GM23338 (cell line): ENCODE results near the gene THSD7A. TPM values are rescaled to one million over a fixed set of nuclear protein-coding genes. Genes with fewer than 3 reads are reported as not detected.

Experiments
- ATAC-seq: fragments of 200-7000 bp; cut with Tn5 transposase; 3 replicates; pipeline ENCODE4 v1.9.1; 2020
- DNase-seq: peaks from one replicate; pipeline ENCODE4 v3.0.0-alpha.2; 2015; ENCODE audit warnings: low spot score
- H2AFZ ChIP-seq: fragments of 200-600 bp; sonication (generic); 2 replicates; pipeline ENCODE4 v1.8.0; 2016; ENCODE audit warnings: antibody characterized with exemption, mild to moderate bottlenecking, moderate library complexity
- H3F3A ChIP-seq: fragments of 200-600 bp; sonication (generic); replicated peaks from 2 replicates; pipeline ENCODE4 v1.8.0; 2017; ENCODE audit warnings: antibody characterized with exemption, mixed run types, low read depth
- H3K27ac ChIP-seq: fragments of 200-600 bp; sonication (generic); 2 replicates; pipeline ENCODE4 v1.6.1; 2016; ENCODE audit warnings: low read depth
- H3K27me3 ChIP-seq: fragments of 200-600 bp; sonication (generic); 2 replicates; pipeline ENCODE4 v1.8.0; 2016; ENCODE audit warnings: mild to moderate bottlenecking, mixed run types, moderate library complexity; ENCODE audit not compliant: insufficient read depth
- H3K36me3 ChIP-seq: fragments of 200-600 bp; sonication (generic); 2 replicates; pipeline ENCODE4 v1.8.0; 2016; ENCODE audit warnings: mild to moderate bottlenecking; ENCODE audit not compliant: insufficient read depth
- H3K4me1 ChIP-seq: fragments of 200-600 bp; sonication (generic); 2 replicates; pipeline ENCODE4 v1.8.0; 2016; ENCODE audit warnings: mild to moderate bottlenecking, moderate library complexity; ENCODE audit not compliant: insufficient read depth
- H3K4me2 ChIP-seq: fragments of 200-600 bp; sonication (generic); 2 replicates; pipeline ENCODE4 v1.7.1; 2017; ENCODE audit warnings: mixed run types
- H3K4me3 ChIP-seq: fragments of 200-600 bp; sonication (generic); 2 replicates; pipeline ENCODE4 v1.6.1; 2016; ENCODE audit warnings: mixed run types
- H3K79me2 ChIP-seq: fragments of 200-600 bp; sonication (generic); replicated peaks from 2 replicates; pipeline ENCODE4 v1.8.0; 2017; ENCODE audit warnings: mild to moderate bottlenecking; ENCODE audit not compliant: insufficient read depth
- H3K9me2 ChIP-seq: fragments of 200-600 bp; sonication (generic); 2 replicates; pipeline ENCODE4 v1.8.0; 2017; ENCODE audit not compliant: insufficient read depth
- H4K20me1 ChIP-seq: fragments of 200-600 bp; sonication (generic); replicated peaks from 2 replicates; pipeline ENCODE4 v1.8.0; 2017; ENCODE audit warnings: mild to moderate bottlenecking; ENCODE audit not compliant: insufficient read depth
- H3K27ac Mint-ChIP-seq: 2 replicates; pipeline ENCODE4 v1.8.0; 2020; ENCODE audit warnings: inconsistent platforms, mild to moderate bottlenecking, moderate library complexity, mixed read lengths
- H3K27me3 Mint-ChIP-seq: 3 replicates; pipeline ENCODE4 v1.8.0; 2022; ENCODE audit warnings: low read depth, mild to moderate bottlenecking, moderate library complexity, mixed read lengths, inconsistent platforms; ENCODE audit not compliant: insufficient read depth, poor library complexity
- H3K36me3 Mint-ChIP-seq: 3 replicates; pipeline ENCODE4 v1.8.0; 2021; ENCODE audit warnings: low read depth, mild to moderate bottlenecking, inconsistent platforms, moderate library complexity, mixed read lengths
- H3K4me1 Mint-ChIP-seq: 3 replicates; pipeline ENCODE4 v1.8.0; 2020; ENCODE audit warnings: mild to moderate bottlenecking, inconsistent platforms, mixed read lengths
- H3K4me3 Mint-ChIP-seq: 3 replicates; pipeline ENCODE4 v1.8.0; 2021; ENCODE audit warnings: moderate library complexity, mild to moderate bottlenecking, inconsistent platforms, mixed read lengths
- H3K9me3 Mint-ChIP-seq: 3 replicates; pipeline ENCODE4 v1.8.0; 2020; ENCODE audit warnings: moderate library complexity, mild to moderate bottlenecking, inconsistent platforms, mixed read lengths
- CREB1 ChIP-seq: fragments of 250-450 bp; sonication (Bioruptor Pico); IDR thresholded peaks from 2 replicates; pipeline ENCODE4 v1.5.0; 2020; ENCODE audit warnings: low read depth, mild to moderate bottlenecking, moderate library complexity
- CTCF ChIP-seq, 2 experiments: fragments of 200-600 bp in 1 of 2; sonication (generic) in 1 of 2; conservative IDR thresholded peaks; 2 replicates each; pipeline versions ENCODE4 v1.5.1 to v1.6.1; 2016 to 2017; ENCODE audit warnings: antibody characterized with exemption in 2 of 2, low read depth in 2 of 2, mild to moderate bottlenecking in 2 of 2, moderate library complexity in 1 of 2
- ETS1 ChIP-seq: IDR thresholded peaks from 2 replicates; pipeline ENCODE4 v1.6.1; 2016; ENCODE audit warnings: antibody characterized with exemption
- EZH2 ChIP-seq: fragments of 200-600 bp; sonication (generic); IDR thresholded peaks from one replicate; pipeline ENCODE4 v1.8.0; 2017; ENCODE audit warnings: antibody characterized with exemption, mild to moderate bottlenecking, low read depth; ENCODE audit not compliant: unreplicated experiment
- EZH2phosphoT487 ChIP-seq: fragments of 200-600 bp; sonication (generic); IDR thresholded peaks from one replicate; pipeline ENCODE4 v1.8.1; 2018; ENCODE audit warnings: antibody characterized with exemption; ENCODE audit not compliant: unreplicated experiment
- JUNB ChIP-seq: IDR thresholded peaks from one replicate; pipeline ENCODE4 v1.6.1; 2016; ENCODE audit warnings: antibody characterized with exemption; ENCODE audit not compliant: unreplicated experiment
- NANOG ChIP-seq: IDR thresholded peaks from 2 replicates; pipeline ENCODE4 v1.6.1; 2016; ENCODE audit warnings: antibody characterized with exemption, borderline replicate concordance
- POLR2AphosphoS5 ChIP-seq: IDR thresholded peaks from 2 replicates; pipeline ENCODE4 v1.6.1; 2016; ENCODE audit warnings: antibody characterized with exemption, low read depth
- REST ChIP-seq: IDR thresholded peaks from one replicate; pipeline ENCODE4 v1.6.1; 2018; ENCODE audit warnings: antibody characterized with exemption; ENCODE audit not compliant: unreplicated experiment
- STAT1 ChIP-seq: IDR thresholded peaks from one replicate; pipeline ENCODE4 v1.6.1; 2016; ENCODE audit warnings: antibody characterized with exemption; ENCODE audit not compliant: unreplicated experiment
- ZNF114 ChIP-seq: fragments of 250-450 bp; sonication (Bioruptor Pico); IDR thresholded peaks from 2 replicates; pipeline ENCODE4 v1.5.0; 2020; ENCODE audit warnings: mild to moderate bottlenecking, moderate library complexity
- ZNF331 ChIP-seq: fragments of 250-450 bp; sonication (Bioruptor Pico); IDR thresholded peaks from 2 replicates; pipeline ENCODE4 v1.5.0; 2020; ENCODE audit warnings: low read depth, mild to moderate bottlenecking, moderate library complexity
- ZNF462 ChIP-seq: fragments of 250-450 bp; sonication (Bioruptor Pico); IDR thresholded peaks from 2 replicates; pipeline ENCODE4 v1.5.0; 2020; ENCODE audit warnings: mild to moderate bottlenecking, moderate library complexity
- polyA plus RNA-seq: library from polyadenylated mRNA; unstranded; fragments of >200 nt; fragmentation: Nextera tagmentation; extraction: Ambion mirVana; gene quantifications from 2 replicates; pipeline ENCODE4 v1.2.1, GENCODE V29; 2016
- total RNA-seq: library from RNA; depleted of rRNA; stranded (reverse); fragments of >200 nt; shearing (Covaris generic); gene quantifications from 2 replicates; pipeline ENCODE4 v1.2.3, GENCODE V29; 2014

The THSD7A gene
- total and polyA plus RNA-seq, 2 experiments from 2014 or later: 1.3 to 2.1 TPM

GRCh38 chr7:11328309-11328708 is 503.7 kb downstream of the THSD7A start:
- Mint-ChIP-seq H3K4me1 (peaks cover 11% of the 10 kb centered on the region), H3K27ac (no peak overlapping the region), H3K36me3 (no peaks in the 10 kb centered on the region), H3K27me3 (no peaks in the 10 kb centered on the region), H3K4me3 (no peak overlapping the region), H3K9me3 (no peaks in the 10 kb centered on the region)
- Histone ChIP-seq H3K27me3 (no peaks in the 10 kb centered on the region), H3K4me3 (no peak overlapping the region), H3K79me2 (no peaks in the 10 kb centered on the region), H3K9me2 (no peaks in the 10 kb centered on the region), H3F3A (no peaks in the 10 kb centered on the region), H3K4me2 (no peak overlapping the region), H3K36me3 (no peaks in the 10 kb centered on the region), H3K27ac (no peak overlapping the region), H3K4me1 (no peaks in the 10 kb centered on the region), H2AFZ (no peak overlapping the region), H4K20me1 (no peaks in the 10 kb centered on the region)
- no peak for TF ChIP-seq EZH2
- no peak for TF ChIP-seq REST
- TF ChIP-seq CREB1 (CRISPR knock-in tag): no peak
- TF ChIP-seq JUNB: no peak
- TF ChIP-seq STAT1: no peak
- no peak for TF ChIP-seq NANOG
- TF ChIP-seq ZNF114 (CRISPR knock-in tag): no peak
- no peak for TF ChIP-seq POLR2AphosphoS5
- TF ChIP-seq CTCF (conservative IDR thresholded peaks at IDR 0.05; ENCODE audit: low read depth in 2 of 2): no peak
- no peak for TF ChIP-seq ZNF331 (CRISPR knock-in tag)
- TF ChIP-seq ZNF462: no peak
- no peak for TF ChIP-seq ETS1
- TF ChIP-seq EZH2phosphoT487: no peak
- DNase-seq: peak; percentile 20
- peak; percentile 78 for ATAC-seq
